K562 (cell line): ENCODE results near the gene VGLL4. TPM values are rescaled to one million over a fixed set of nuclear protein-coding genes. Genes with fewer than 3 reads are reported as not detected.

Experiments
- ATF7 ChIP-seq: fragments of 450-650 bp; IDR thresholded peaks from 2 replicates; pipeline ENCODE4 v1.7.1; 2014; ENCODE audit warnings: mild to moderate bottlenecking, moderate library complexity
- CHD1 ChIP-seq: fragments of 200-600 bp; sonication (generic); IDR thresholded peaks from one replicate; pipeline ENCODE4 v1.6.1; 2012; ENCODE audit warnings: mild to moderate bottlenecking, moderate library complexity, low read length, inconsistent platforms
- CXXC5 ChIP-seq: fragments of 250-450 bp; sonication (Bioruptor Pico); IDR thresholded peaks from 2 replicates; pipeline ENCODE4 v1.8.0; 2022; ENCODE audit warnings: inconsistent platforms, mild to moderate bottlenecking, moderate library complexity
- E2F3 ChIP-seq: fragments of 250-450 bp; sonication (Bioruptor Pico); IDR thresholded peaks from 2 replicates; pipeline ENCODE4 v1.4.0; 2020; ENCODE audit warnings: mild to moderate bottlenecking
- FUS ChIP-seq: fragments of 200-400 bp; formaldehyde crosslinking; optimal IDR thresholded peaks from 2 replicates; pipeline ENCODE3; 2017; ENCODE audit warnings: low read depth, low read length
- GABPB1 ChIP-seq: sonication (generic); formaldehyde crosslinking; IDR thresholded peaks from 2 replicates; pipeline ENCODE4 v1.8.0; 2022; ENCODE audit warnings: mild to moderate bottlenecking, missing genetic modification reagents
- GATAD2B ChIP-seq: fragments of 450-650 bp; IDR thresholded peaks from 2 replicates; pipeline ENCODE4 v1.6.1; 2017; ENCODE audit warnings: mild to moderate bottlenecking, borderline replicate concordance
- HSF4 ChIP-seq: fragments of 250-450 bp; sonication (Bioruptor Pico); IDR thresholded peaks from 2 replicates; pipeline ENCODE4 v2.1.2; 2022; ENCODE audit warnings: mild to moderate bottlenecking, moderate library complexity, borderline replicate concordance
- NELFE ChIP-seq: IDR thresholded peaks from 2 replicates; pipeline ENCODE4 v1.6.1; 2011; ENCODE audit warnings: mild to moderate bottlenecking; ENCODE audit not compliant: insufficient read depth, insufficient read length
- SETDB1 ChIP-seq: IDR thresholded peaks from one replicate; pipeline ENCODE4 v1.6.1; 2012; ENCODE audit warnings: low read length, control low read depth, inconsistent platforms
- TAF1 ChIP-seq: IDR thresholded peaks from 2 replicates; pipeline ENCODE4 v1.6.1; 2011; ENCODE audit warnings: mild to moderate bottlenecking, low read length, moderate library complexity; ENCODE audit not compliant: insufficient read depth, control insufficient read depth, severe bottlenecking; ENCODE audit errors: extremely low read depth
- TARDBP ChIP-seq: fragments of 450-650 bp; IDR thresholded peaks from 2 replicates; pipeline ENCODE4 v1.6.1; 2016
- TBL1XR1 ChIP-seq, 2 experiments: IDR thresholded peaks; 2 replicates each; pipeline ENCODE4 v1.6.1; 2012; ENCODE audit warnings: improper control_type of control experiment in 2 of 2, low read length in 2 of 2, mild to moderate bottlenecking in 1 of 2
- TCFL5 ChIP-seq: fragments of 250-450 bp; sonication (Bioruptor Pico); conservative IDR thresholded peaks from 2 replicates; pipeline ENCODE4 v1.6.1; 2021; ENCODE audit warnings: mild to moderate bottlenecking, moderate library complexity, matching md5 sums
- ZBTB7A ChIP-seq: IDR thresholded peaks from 2 replicates; pipeline ENCODE4 v1.6.1; 2011; ENCODE audit warnings: low read depth, mild to moderate bottlenecking, low read length, moderate library complexity, borderline replicate concordance; ENCODE audit not compliant: control insufficient read depth
- ZEB2 ChIP-seq: fragments of 450-650 bp; IDR thresholded peaks from 2 replicates; pipeline ENCODE4 v1.6.1; 2016
- ZKSCAN3 ChIP-seq: fragments of 250-450 bp; sonication (Bioruptor Pico); IDR thresholded peaks from 2 replicates; pipeline ENCODE4 v1.4.0; 2020
- ZNF175 ChIP-seq: fragments of 200-800 bp; sonication (Bioruptor generic); IDR thresholded peaks from 2 replicates; pipeline ENCODE4 v1.6.1; 2016; ENCODE audit warnings: low read depth, mild to moderate bottlenecking, missing genetic modification characterization, missing compliant biosample characterization
- polyA plus RNA-seq, 8 experiments: library from polyadenylated mRNA; depleted of rRNA in 4 of 8; stranded (reverse) in 5 of 8; unstranded in 3 of 8; fragments of >200 nt; fragmentation: Nextera tagmentation in 2 of 8; fragmentation: Illumina TruSeq in 1 of 8; extraction: Ambion mirVana in 2 of 8; extraction: Trizol in 1 of 8; gene quantifications; 2 replicates each; pipeline versions ENCODE4 v1.2.1 to v1.2.3, GENCODE V29; 2011 to 2014; ENCODE audit warnings: inconsistent platforms in 1 of 8, missing spikeins in 1 of 8
- total RNA-seq, 7 experiments: library from RNA; depleted of rRNA in 6 of 7; stranded (reverse); fragments of >200 nt in 6 of 7; fragmentation: Illumina TruSeq in 2 of 7; extraction: Trizol in 2 of 7; gene quantifications; 2 replicates each; pipeline versions ENCODE4 v1.2.1 to v1.2.3, GENCODE V29; 2011 to 2021; ENCODE audit warnings: low replicate concordance in 1 of 7
- TF ChIP-seq, protein P1 (sequence below): fragments of 250-450 bp; sonication (Bioruptor Pico); IDR thresholded peaks from 2 replicates; pipeline ENCODE4 v1.5.0; 2020; ENCODE audit warnings: mild to moderate bottlenecking, borderline replicate concordance
- TF ChIP-seq, protein P2 (sequence below): sonication (generic); formaldehyde crosslinking; IDR thresholded peaks from 2 replicates; pipeline ENCODE4 v1.8.0; 2022; ENCODE audit warnings: mild to moderate bottlenecking, missing genetic modification reagents

Gene VGLL4
- total and polyA plus RNA-seq, 9 of the 15 experiments (the other 6 are each of a cell fraction or from before 2014, with no cell fraction given) = 0.27 to 10.9 (median 8.6) TPM

GRCh38 chr3:11642431-11643191 is 1.1 kb downstream of the VGLL4 start (continued):
- TF ChIP-seq, protein P1, sequence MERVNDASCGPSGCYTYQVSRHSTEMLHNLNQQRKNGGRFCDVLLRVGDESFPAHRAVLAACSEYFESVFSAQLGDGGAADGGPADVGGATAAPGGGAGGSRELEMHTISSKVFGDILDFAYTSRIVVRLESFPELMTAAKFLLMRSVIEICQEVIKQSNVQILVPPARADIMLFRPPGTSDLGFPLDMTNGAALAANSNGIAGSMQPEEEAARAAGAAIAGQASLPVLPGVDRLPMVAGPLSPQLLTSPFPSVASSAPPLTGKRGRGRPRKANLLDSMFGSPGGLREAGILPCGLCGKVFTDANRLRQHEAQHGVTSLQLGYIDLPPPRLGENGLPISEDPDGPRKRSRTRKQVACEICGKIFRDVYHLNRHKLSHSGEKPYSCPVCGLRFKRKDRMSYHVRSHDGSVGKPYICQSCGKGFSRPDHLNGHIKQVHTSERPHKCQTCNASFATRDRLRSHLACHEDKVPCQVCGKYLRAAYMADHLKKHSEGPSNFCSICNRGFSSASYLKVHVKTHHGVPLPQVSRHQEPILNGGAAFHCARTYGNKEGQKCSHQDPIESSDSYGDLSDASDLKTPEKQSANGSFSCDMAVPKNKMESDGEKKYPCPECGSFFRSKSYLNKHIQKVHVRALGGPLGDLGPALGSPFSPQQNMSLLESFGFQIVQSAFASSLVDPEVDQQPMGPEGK (CRISPR knock-in tag) = no peak
- TF ChIP-seq ATF7 (peak; percentile 49; the same call in 1 of the 2 replicates), TCFL5 (CRISPR knock-in tag) (no peak), ZNF175 (CRISPR knock-in tag) (peak; percentile 19; the same call in 1 of the 2 replicates), GABPB1 (CRISPR knock-in tag) (peak; percentile 62), E2F3 (CRISPR knock-in tag) (peak; percentile 30; the same call in 1 of the 2 replicates), GATAD2B (0 out of 2 replicates have a peak, but pooled peaks have one; percentile 44), CXXC5 (peak; percentile 69), ZBTB7A (peak; percentile 27; the same call in 1 of the 2 replicates), FUS (no peak), TAF1 (peak; percentile 67), NELFE (no peak), TARDBP (peak; percentile 71), ZEB2 (no peak), TBL1XR1 (IDR thresholded peaks at IDR 0.05; ENCODE audit: low read length in 2 of 2) (no peak), CHD1 (peak; percentile 18), HSF4 (CRISPR knock-in tag) (no peak), SETDB1 (no peak), ZKSCAN3 (no peak)
- TF ChIP-seq, protein P2, sequence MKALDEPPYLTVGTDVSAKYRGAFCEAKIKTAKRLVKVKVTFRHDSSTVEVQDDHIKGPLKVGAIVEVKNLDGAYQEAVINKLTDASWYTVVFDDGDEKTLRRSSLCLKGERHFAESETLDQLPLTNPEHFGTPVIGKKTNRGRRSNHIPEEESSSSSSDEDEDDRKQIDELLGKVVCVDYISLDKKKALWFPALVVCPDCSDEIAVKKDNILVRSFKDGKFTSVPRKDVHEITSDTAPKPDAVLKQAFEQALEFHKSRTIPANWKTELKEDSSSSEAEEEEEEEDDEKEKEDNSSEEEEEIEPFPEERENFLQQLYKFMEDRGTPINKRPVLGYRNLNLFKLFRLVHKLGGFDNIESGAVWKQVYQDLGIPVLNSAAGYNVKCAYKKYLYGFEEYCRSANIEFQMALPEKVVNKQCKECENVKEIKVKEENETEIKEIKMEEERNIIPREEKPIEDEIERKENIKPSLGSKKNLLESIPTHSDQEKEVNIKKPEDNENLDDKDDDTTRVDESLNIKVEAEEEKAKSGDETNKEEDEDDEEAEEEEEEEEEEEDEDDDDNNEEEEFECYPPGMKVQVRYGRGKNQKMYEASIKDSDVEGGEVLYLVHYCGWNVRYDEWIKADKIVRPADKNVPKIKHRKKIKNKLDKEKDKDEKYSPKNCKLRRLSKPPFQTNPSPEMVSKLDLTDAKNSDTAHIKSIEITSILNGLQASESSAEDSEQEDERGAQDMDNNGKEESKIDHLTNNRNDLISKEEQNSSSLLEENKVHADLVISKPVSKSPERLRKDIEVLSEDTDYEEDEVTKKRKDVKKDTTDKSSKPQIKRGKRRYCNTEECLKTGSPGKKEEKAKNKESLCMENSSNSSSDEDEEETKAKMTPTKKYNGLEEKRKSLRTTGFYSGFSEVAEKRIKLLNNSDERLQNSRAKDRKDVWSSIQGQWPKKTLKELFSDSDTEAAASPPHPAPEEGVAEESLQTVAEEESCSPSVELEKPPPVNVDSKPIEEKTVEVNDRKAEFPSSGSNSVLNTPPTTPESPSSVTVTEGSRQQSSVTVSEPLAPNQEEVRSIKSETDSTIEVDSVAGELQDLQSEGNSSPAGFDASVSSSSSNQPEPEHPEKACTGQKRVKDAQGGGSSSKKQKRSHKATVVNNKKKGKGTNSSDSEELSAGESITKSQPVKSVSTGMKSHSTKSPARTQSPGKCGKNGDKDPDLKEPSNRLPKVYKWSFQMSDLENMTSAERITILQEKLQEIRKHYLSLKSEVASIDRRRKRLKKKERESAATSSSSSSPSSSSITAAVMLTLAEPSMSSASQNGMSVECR (CRISPR knock-in tag) = peak; percentile 64; the same call in 1 of the 2 replicates
